Activated CD8-positive, alpha-beta T cell treated with anti-CD3 and anti-CD28 coated beads, Interleukin-2, amount 10 ng/mL, durations not matched to agents 7 days and 5 days (primary cell): ENCODE results near the gene HSDL2. TPM values are rescaled to one million over a fixed set of nuclear protein-coding genes. Genes with fewer than 3 reads are reported as not detected.

Experiments
- ATAC-seq: fragments of 150-1000 bp; cut with Tn5 transposase; one replicate; pipeline ENCODE4 v1.10.0; 2021; ENCODE audit warnings: moderate library complexity
- CTCF ChIA-PET: fragments of 350-600 bp; sonication (Branson Sonifier 250); formaldehyde crosslinking; loops from one replicate; lab custom pipeline; 2021; ENCODE audit warnings: antibody characterized with exemption; lab: Charles Lee
- POLR2A ChIA-PET: fragments of 350-600 bp; sonication (Branson Sonifier 250); formaldehyde crosslinking; loops from one replicate; lab custom pipeline; 2021; ENCODE audit warnings: antibody characterized with exemption; lab: Charles Lee
- DNase-seq: peaks from one replicate; pipeline ENCODE4 v3.0.0-alpha.2; 2020
- H3K27ac Mint-ChIP-seq: one replicate; pipeline ENCODE4 v1.8.0; 2021; ENCODE audit warnings: mild to moderate bottlenecking, mixed read lengths
- H3K27me3 Mint-ChIP-seq: one replicate; pipeline ENCODE4 v1.8.0; 2021; ENCODE audit warnings: low read depth, mixed read lengths
- H3K36me3 Mint-ChIP-seq: one replicate; pipeline ENCODE4 v1.8.0; 2021; ENCODE audit warnings: low read depth, mixed read lengths
- H3K4me1 Mint-ChIP-seq: one replicate; pipeline ENCODE4 v1.8.0; 2021; ENCODE audit warnings: low read depth, mixed read lengths
- H3K4me3 Mint-ChIP-seq: one replicate; pipeline ENCODE4 v1.8.0; 2021; ENCODE audit warnings: mild to moderate bottlenecking, mixed read lengths
- H3K9me3 Mint-ChIP-seq: one replicate; pipeline ENCODE4 v1.8.0; 2022; ENCODE audit warnings: mixed read lengths; ENCODE audit not compliant: insufficient read depth
- total RNA-seq, 2 experiments: library from RNA; stranded (reverse); gene quantifications; one replicate each; pipeline ENCODE4 v1.2.3, GENCODE V29; 2021

HSDL2 gene
- total RNA-seq, 2 experiments from 2014 or later = 28.9 to 29.8 TPM

DNA sequence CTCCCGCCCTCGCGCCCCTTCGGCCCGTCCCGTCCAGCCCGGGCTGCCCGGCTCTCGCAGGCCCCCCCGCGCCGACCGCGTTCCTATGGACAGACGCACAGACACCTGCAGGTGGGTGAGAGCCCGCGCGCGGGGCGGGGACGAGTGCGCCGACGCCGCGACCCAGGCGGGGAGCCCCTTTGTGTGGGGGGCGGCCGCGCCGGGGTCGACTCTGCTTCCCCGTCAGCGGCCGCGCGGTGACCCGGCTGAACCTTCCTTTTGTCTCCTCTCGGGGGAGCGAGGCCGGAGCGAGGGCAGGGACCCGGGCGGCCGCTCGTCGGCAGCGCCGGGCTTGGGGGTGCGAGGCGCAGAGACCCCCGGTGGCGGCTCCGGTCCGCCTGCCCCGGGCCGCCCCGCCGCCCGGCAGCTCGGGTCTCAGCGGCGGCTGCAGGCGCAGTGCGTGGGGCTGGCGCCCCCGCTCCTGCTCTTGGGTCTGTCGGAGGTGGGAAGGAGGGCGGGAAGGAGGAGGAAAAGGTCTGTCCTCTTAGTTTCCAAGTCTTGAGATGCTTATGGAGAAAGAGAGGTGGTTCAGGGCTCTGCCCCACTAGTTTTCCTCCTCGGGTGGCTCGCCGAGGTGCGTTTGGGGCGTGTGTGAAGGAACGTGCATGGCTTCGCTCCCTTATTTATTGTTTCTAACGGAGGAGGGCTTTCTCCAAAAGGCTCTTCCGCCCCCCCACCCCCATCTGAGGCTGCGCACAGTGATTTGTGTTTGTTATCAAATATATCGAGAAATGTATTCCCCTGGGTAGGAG lies 107.3 kb downstream of the HSDL2 start:
- peaks cover 36% of the 10 kb centered on the region for H3K4me1 Mint-ChIP-seq
- CTCF ChIA-PET = interaction anchor here (1.3 to 2.9 kb wide), 4 partner anchors 44 to 306 kb away, joined by 5 to 13 read pairs (median 8); partner anchors contain the start of genes HSDL2 and INIP
- no peaks in the 10 kb centered on the region for H3K27me3 Mint-ChIP-seq
- POLR2A ChIA-PET = interaction anchor here (0.7 to 3.2 kb wide), 7 partner anchors 8 to 232 kb away, joined by 3 to 22 read pairs (median 7); partner anchors contain the start of genes HSDL2 and INIP
- peak overlapping the region; percentile 92 for H3K27ac Mint-ChIP-seq
- H3K9me3 Mint-ChIP-seq = no peaks in the 10 kb centered on the region
- peak; percentile 48 for ATAC-seq
- H3K4me3 Mint-ChIP-seq = peak overlapping the region; percentile 92
- peak; percentile 60 for DNase-seq
- peaks cover 7% of the 10 kb centered on the region for H3K36me3 Mint-ChIP-seq

DNA sequence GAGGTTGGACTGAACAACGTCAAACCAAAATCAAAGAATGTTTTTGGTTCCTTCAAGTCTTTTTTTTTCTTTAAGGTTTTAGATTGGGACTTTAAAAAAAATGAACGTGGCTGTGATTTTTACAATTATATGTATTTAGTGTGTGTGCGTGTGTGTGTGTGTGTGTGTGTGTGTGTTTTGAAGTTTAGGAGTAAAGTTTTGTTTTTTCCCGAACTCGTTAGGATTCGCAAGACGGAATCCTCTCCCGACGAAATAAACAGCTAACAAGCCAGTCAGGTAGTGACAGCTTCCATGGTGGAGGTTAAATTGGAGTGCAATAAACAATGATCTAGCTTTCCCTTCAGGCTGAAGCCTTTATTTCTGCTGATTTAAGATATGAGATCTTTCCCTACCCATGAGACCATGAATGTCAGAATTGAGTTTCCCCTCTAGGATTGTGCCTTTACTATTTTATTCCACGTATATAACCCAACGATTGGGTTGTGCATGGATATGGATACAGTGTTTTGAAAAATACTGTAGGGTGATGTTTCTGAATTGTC lies 108.0 kb downstream of the HSDL2 start:
- peak overlapping the region; percentile 92 for H3K4me3 Mint-ChIP-seq
- ChIA-PET CTCF (interaction anchor here (0.7 to 1.7 kb wide), 3 partner anchors 109 to 305 kb away, joined by 3 to 9 read pairs (median 3); no protein-coding TSS in a partner anchor), POLR2A (interaction anchor here (0.6 to 3.2 kb wide), 3 partner anchors 23 to 230 kb away, joined by 3 to 22 read pairs (median 8); partner anchors contain the start of genes HSDL2 and INIP)
- H3K4me1 Mint-ChIP-seq = peaks cover 36% of the 10 kb centered on the region
- no peaks in the 10 kb centered on the region for H3K9me3 Mint-ChIP-seq
- peak overlapping the region; percentile 92 for H3K27ac Mint-ChIP-seq
- peaks cover 13% of the 10 kb centered on the region for H3K36me3 Mint-ChIP-seq
- H3K27me3 Mint-ChIP-seq = no peaks in the 10 kb centered on the region
- DNase-seq (no peak), ATAC-seq (no peak)

DNA sequence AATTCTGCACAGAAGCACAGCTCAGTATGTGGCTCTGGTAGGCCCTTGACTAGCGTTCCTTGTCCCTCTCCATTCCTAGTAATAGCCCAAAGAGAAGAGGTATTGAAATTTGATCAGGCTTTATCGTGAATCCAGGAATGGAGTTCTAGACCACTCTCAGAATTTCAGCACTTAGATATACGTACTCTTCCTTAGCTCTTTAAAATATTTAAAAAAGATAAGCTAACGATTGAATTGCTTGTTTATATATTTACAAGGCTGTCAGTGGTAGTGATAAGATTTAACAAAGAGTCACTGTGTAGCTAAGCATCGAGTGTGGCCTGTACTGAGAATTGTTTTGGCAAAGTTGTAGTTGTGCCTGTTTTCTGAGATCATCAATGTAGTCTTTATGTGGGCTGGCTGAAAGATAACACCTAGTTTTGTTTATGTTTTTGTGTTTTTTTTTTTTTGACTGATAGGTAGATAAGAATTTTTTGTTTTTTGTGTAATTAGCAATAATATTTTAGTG lies 109.2 kb downstream of the HSDL2 start:
- ChIA-PET CTCF (interaction anchor here (1.1 to 1.7 kb wide), 2 partner anchors 228 to 304 kb away, joined by 3 to 9 read pairs; no protein-coding TSS in a partner anchor), POLR2A (interaction anchor here (0.8 kb wide), 1 partner anchor 300 kb away, joined by 3 read pairs; no protein-coding TSS in a partner anchor)
- Mint-ChIP-seq H3K27ac (no peak overlapping the region), H3K4me3 (no peak overlapping the region), H3K36me3 (peaks cover 25% of the 10 kb centered on the region), H3K4me1 (peaks cover 36% of the 10 kb centered on the region), H3K9me3 (peaks cover 12% of the 10 kb centered on the region), H3K27me3 (no peaks in the 10 kb centered on the region)
- ATAC-seq (no peak), DNase-seq (no peak)

DNA sequence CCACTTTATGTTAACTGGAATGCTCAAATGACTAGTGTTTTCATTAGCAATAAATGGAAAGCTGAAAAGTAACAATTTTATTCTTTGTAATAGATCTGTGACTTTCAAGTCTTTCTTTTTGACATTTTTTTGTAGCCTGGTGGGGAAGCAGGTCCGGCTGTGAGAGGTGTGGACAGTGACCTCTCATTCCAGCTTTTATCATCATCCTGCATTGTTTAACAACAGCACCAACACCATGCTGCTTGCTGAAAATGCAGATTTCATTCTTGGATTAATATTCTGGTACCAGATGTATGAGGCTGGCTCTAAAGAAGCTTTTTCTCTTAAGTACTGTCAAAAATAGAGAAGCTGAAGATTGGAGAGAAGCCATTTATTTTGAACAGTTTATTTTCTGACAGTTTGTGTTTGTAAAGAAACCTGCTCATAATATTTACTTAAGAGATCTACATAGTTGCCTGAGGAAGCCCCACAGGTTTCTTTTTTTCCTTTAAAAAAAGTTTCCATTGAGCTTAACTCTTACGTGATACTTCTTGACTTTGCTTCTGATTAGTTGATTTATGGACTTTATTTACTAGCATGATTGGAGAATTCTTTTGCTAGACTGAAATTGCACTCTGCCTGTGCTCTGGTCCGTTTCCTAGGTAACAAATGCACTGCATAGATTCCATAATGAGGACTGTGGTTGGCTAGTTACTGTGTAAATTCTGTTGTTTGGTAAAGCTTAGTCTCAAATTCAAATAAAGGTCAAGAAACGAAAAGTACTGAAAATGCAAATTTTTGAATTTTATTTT lies 110.2 kb downstream of the HSDL2 start:
- Mint-ChIP-seq H3K27me3 (no peaks in the 10 kb centered on the region), H3K36me3 (peaks cover 34% of the 10 kb centered on the region), H3K4me3 (no peak overlapping the region), H3K4me1 (peaks cover 37% of the 10 kb centered on the region), H3K27ac (no peak overlapping the region), H3K9me3 (peaks cover 21% of the 10 kb centered on the region)
- ATAC-seq = no peak
- CTCF ChIA-PET = interaction anchor here (1.0 to 1.4 kb wide), 2 partner anchors 129 to 228 kb away, joined by 3 to 4 read pairs; partner anchors contain the start of gene INIP
- POLR2A ChIA-PET = interaction anchor here (0.6 to 1.9 kb wide), 2 partner anchors 111 to 245 kb away, joined by 3 to 5 read pairs; partner anchors contain the start of gene HSDL2
- no peak for DNase-seq

DNA sequence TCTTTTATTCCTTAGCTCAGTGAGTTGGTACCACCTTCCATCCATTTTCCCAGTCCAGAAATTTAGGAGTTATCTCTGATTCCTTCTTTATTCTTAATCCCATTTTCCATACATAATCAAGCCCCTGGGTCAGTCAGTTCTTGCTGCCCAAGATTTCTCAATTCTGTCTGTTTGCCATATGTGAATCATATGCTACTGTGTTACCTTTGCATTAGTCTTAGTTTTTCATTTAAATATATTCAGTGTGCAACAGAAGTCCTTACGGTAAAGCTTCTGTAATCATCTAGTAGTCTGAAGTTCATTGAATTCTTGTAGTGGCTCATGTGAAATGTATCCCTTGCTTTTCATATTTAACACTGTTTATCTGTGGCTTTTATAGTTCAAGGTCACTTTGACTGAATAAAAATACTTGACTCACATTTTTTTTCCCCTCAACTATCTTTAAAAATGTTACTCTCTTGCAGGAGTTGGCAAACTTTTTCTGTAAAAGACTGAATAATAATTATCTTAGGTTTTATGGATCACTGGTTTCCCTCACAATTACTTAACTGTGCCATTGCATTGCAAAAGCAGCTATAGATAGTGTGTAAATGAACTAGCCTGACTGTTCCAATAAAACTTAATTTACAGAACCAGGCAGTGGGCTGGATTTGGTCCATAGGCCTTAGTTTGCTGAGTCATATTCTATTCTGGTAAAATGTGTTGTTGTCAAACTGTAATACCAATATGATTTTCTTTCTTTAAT lies 113.7 kb downstream of the HSDL2 start:
- no peak overlapping the region for H3K4me3 Mint-ChIP-seq
- H3K27ac Mint-ChIP-seq = no peak overlapping the region
- H3K27me3 Mint-ChIP-seq = no peaks in the 10 kb centered on the region
- peaks cover 46% of the 10 kb centered on the region for H3K36me3 Mint-ChIP-seq
- CTCF ChIA-PET = no interaction called here
- POLR2A ChIA-PET = no interaction called here
- ATAC-seq (no peak), DNase-seq (no peak)
- H3K9me3 Mint-ChIP-seq = peaks cover 24% of the 10 kb centered on the region
- peaks cover 15% of the 10 kb centered on the region for H3K4me1 Mint-ChIP-seq

DNA sequence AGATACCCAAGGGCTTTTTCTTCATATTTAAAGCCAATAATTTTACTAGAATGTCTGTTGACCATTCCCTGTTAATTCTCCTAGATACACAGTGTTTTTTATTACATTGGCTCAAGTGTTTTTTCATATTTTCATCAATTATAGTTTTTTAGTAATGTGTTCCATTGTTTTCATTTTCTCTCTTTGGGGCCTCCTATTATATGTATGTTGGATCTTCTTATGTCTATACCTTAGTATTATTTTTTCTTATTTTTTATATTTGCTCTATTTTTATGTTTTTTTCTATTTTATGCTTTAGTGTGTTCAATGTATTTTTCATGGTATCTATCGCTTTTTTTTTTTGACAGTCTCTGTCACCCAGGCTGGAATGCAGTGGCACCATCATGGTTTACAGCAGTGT lies 114.2 kb downstream of the HSDL2 start:
- DNase-seq (no peak), ATAC-seq (no peak)
- H3K36me3 Mint-ChIP-seq = peaks cover 46% of the 10 kb centered on the region
- ChIA-PET POLR2A (no interaction called here), CTCF (no interaction called here)
- H3K27me3 Mint-ChIP-seq = no peaks in the 10 kb centered on the region
- peaks cover 24% of the 10 kb centered on the region for H3K9me3 Mint-ChIP-seq
- H3K4me1 Mint-ChIP-seq = peaks cover 10% of the 10 kb centered on the region
- no peak overlapping the region for H3K4me3 Mint-ChIP-seq
- H3K27ac Mint-ChIP-seq = no peak overlapping the region

DNA sequence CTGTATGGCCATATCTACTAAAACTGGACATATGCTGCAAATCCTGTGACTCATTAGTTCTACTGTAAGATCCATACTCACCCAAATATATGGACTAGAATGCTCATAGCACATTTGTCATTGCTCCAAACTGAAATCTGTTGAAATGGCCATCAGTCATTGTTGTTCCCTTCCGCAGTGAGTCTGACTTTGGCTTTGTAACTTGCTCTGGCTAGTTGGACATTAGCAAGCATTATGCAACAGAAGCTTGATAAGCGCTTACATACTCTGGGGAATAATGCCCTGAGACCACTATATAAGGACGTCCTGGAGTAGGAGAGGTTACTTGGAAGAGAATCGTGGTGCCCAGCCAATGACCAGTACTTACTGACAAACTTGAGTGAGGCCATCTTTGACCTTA lies 115.7 kb downstream of the HSDL2 start:
- Mint-ChIP-seq H3K36me3 (peaks cover 44% of the 10 kb centered on the region), H3K4me1 (peaks cover 3% of the 10 kb centered on the region), H3K4me3 (no peak overlapping the region), H3K27ac (no peak overlapping the region), H3K27me3 (no peaks in the 10 kb centered on the region), H3K9me3 (peaks cover 24% of the 10 kb centered on the region)
- ChIA-PET POLR2A (interaction anchor here (1.3 kb wide), 1 partner anchor 9 kb away, joined by 4 read pairs; the partner anchor contains the start of gene KIAA1958), CTCF (no interaction called here)
- no peak for DNase-seq
- ATAC-seq = no peak

DNA sequence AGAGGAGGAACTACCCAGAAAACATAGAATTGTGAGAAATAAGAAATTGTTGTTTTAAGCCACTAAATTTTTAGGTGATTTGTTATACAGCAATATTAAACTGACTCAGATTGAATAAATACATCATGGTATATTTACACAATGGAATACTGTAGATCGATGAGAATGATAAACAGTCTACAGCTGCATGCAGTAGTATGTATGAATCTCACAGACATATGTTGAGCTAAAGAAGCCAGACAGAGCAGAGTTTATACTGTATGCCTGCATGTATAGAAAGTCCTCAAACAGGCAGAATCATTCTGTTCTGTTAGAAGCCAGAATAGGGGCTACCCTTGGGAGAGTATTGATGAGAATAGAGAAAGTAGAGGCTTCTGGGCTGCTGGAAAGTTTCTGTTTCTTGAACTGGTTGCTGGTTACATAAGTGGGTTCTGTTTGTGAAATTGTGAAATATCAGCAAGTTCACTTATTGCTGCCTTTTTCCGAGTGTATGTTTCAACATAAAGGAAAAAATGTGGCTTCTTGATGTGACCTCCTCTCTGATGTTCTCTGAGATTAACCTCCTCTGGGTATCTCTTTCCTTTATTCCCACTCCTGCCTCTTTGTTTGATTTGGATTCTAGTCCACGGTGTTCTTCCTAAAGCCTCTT lies 116.3 kb downstream of the HSDL2 start:
- H3K36me3 Mint-ChIP-seq = peaks cover 44% of the 10 kb centered on the region
- ChIA-PET CTCF (no interaction called here), POLR2A (interaction anchor here (1.3 kb wide), 1 partner anchor 10 kb away, joined by 4 read pairs; the partner anchor contains the start of gene KIAA1958)
- no peak overlapping the region for H3K27ac Mint-ChIP-seq
- H3K4me3 Mint-ChIP-seq = no peak overlapping the region
- ATAC-seq (no peak), DNase-seq (no peak)
- no peaks in the 10 kb centered on the region for H3K27me3 Mint-ChIP-seq
- H3K9me3 Mint-ChIP-seq = peaks cover 24% of the 10 kb centered on the region
- H3K4me1 Mint-ChIP-seq = peaks cover 2% of the 10 kb centered on the region

DNA sequence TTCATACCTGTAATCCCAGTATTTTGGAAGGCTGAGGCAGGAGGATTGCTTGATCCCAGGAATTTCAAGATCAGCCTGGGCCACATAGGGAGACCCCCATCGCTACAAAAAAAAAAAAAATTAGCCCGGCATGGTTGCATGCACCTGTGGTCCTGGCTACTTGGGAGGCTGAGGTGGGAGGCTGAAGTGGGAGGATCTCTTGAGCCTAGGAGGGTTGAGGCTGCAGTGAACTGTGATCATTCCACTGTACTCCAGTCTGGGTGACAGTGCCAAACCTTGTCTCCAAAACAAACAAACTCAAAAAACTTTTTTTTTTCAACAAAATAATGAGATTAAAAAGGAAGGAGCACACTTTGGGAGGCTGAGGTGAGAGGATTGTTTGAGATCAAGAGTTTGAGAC lies 120.9 kb downstream of the HSDL2 start:
- POLR2A ChIA-PET = no interaction called here
- no peak overlapping the region for H3K4me3 Mint-ChIP-seq
- peaks cover 6% of the 10 kb centered on the region for H3K36me3 Mint-ChIP-seq
- DNase-seq = no peak
- H3K4me1 Mint-ChIP-seq = no peaks in the 10 kb centered on the region
- CTCF ChIA-PET = no interaction called here
- H3K27ac Mint-ChIP-seq = no peak overlapping the region
- H3K27me3 Mint-ChIP-seq = no peaks in the 10 kb centered on the region
- ATAC-seq = no peak
- no peaks in the 10 kb centered on the region for H3K9me3 Mint-ChIP-seq

DNA sequence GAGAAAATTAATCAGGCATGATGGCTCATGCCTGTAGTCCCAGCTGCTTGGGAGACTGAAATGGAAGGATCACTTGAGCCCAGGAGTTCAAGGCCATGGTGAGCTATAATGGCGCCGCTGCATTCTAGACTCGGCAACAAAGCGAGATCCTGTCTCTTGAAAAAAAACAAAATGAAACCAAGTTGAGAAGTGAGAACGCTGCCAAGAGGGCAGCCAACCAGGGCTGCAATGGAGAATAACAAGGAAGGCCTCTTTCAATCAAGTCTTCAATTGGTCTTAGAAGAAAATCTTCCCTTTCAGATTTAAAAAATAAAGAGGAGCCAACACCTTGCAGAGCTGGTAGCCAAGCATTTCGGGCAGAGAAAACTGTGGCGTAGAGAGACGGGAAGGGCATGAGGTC lies 121.4 kb downstream of the HSDL2 start:
- POLR2A ChIA-PET = no interaction called here
- ATAC-seq (no peak), DNase-seq (no peak)
- Mint-ChIP-seq H3K4me1 (no peaks in the 10 kb centered on the region), H3K36me3 (peaks cover 5% of the 10 kb centered on the region), H3K27me3 (no peaks in the 10 kb centered on the region), H3K9me3 (no peaks in the 10 kb centered on the region), H3K27ac (no peak overlapping the region), H3K4me3 (no peak overlapping the region)
- CTCF ChIA-PET = no interaction called here
